ENCODE results near the gene SLC12A6.

DNA sequence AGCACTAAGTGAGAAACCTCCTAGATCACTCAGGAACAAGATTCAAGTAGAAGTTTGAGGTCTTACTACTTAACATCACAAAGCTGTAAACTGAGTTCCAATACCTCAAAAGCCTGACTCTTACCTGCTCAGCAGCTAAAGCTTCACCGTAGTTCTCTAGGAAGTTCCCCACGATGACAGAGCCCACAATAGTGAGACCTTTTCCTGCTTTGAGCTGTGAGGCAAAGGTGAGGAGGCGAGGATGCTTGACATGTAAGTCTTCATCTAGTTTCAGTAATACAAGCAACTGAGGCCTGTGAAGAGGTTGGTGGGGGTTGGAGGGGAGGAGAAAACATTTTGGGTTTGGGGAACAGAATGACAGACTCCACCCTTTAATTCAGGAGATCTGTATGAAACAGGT, 97.0 kb downstream of the SLC12A6 start:
- no peak for TF ChIP-seq POLR2A (IDR thresholded peaks at IDR 0.05)
- TF ChIP-seq, protein P1, sequence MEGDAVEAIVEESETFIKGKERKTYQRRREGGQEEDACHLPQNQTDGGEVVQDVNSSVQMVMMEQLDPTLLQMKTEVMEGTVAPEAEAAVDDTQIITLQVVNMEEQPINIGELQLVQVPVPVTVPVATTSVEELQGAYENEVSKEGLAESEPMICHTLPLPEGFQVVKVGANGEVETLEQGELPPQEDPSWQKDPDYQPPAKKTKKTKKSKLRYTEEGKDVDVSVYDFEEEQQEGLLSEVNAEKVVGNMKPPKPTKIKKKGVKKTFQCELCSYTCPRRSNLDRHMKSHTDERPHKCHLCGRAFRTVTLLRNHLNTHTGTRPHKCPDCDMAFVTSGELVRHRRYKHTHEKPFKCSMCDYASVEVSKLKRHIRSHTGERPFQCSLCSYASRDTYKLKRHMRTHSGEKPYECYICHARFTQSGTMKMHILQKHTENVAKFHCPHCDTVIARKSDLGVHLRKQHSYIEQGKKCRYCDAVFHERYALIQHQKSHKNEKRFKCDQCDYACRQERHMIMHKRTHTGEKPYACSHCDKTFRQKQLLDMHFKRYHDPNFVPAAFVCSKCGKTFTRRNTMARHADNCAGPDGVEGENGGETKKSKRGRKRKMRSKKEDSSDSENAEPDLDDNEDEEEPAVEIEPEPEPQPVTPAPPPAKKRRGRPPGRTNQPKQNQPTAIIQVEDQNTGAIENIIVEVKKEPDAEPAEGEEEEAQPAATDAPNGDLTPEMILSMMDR (IDR thresholded peaks at IDR 0.05): no peak

All from transverse colon (tissue), 3 donors.